Activated CD8-positive, alpha-beta T cell treated with anti-CD3 and anti-CD28 coated beads, Interleukin-2, amount 10 ng/mL, durations not matched to agents 7 days and 5 days (primary cell): Measurements from ENCODE around the gene MOGAT1. TPM values are rescaled to one million over a fixed set of nuclear protein-coding genes. Genes with fewer than 3 reads are reported as not detected.

Experiments used
- ATAC-seq: fragments of 150-1000 bp; cut with Tn5 transposase; one replicate; pipeline ENCODE4 v1.10.0; 2021; ENCODE audit warnings: moderate library complexity
- CTCF ChIA-PET: fragments of 350-600 bp; sonication (Branson Sonifier 250); formaldehyde crosslinking; loops from one replicate; lab custom pipeline; 2021; ENCODE audit warnings: antibody characterized with exemption; lab: Charles Lee
- POLR2A ChIA-PET: fragments of 350-600 bp; sonication (Branson Sonifier 250); formaldehyde crosslinking; loops from one replicate; lab custom pipeline; 2021; ENCODE audit warnings: antibody characterized with exemption; lab: Charles Lee
- DNase-seq: peaks from one replicate; pipeline ENCODE4 v3.0.0-alpha.2; 2020
- H3K27ac Mint-ChIP-seq: one replicate; pipeline ENCODE4 v1.8.0; 2021; ENCODE audit warnings: mild to moderate bottlenecking, mixed read lengths
- H3K27me3 Mint-ChIP-seq: one replicate; pipeline ENCODE4 v1.8.0; 2021; ENCODE audit warnings: low read depth, mixed read lengths
- H3K36me3 Mint-ChIP-seq: one replicate; pipeline ENCODE4 v1.8.0; 2021; ENCODE audit warnings: low read depth, mixed read lengths
- H3K4me1 Mint-ChIP-seq: one replicate; pipeline ENCODE4 v1.8.0; 2021; ENCODE audit warnings: low read depth, mixed read lengths
- H3K4me3 Mint-ChIP-seq: one replicate; pipeline ENCODE4 v1.8.0; 2021; ENCODE audit warnings: mild to moderate bottlenecking, mixed read lengths
- H3K9me3 Mint-ChIP-seq: one replicate; pipeline ENCODE4 v1.8.0; 2022; ENCODE audit warnings: mixed read lengths; ENCODE audit not compliant: insufficient read depth
- total RNA-seq, 2 experiments: library from RNA; stranded (reverse); gene quantifications; one replicate each; pipeline ENCODE4 v1.2.3, GENCODE V29; 2021

Gene MOGAT1
- total RNA-seq, 2 experiments from 2014 or later = not detected

- H3K36me3 Mint-ChIP-seq = no peaks in the 10 kb centered on the region
- ATAC-seq (no peak), DNase-seq (no peak)
- peak overlapping the region; percentile 52 for H3K27ac Mint-ChIP-seq
- H3K4me1 Mint-ChIP-seq = peaks cover 11% of the 10 kb centered on the region
- ChIA-PET CTCF (interaction anchor here (1.0 to 1.4 kb wide), 3 partner anchors 9 to 24 kb away, joined by 3 to 5 read pairs (median 4); no protein-coding TSS in a partner anchor), POLR2A (interaction anchor here (0.8 kb wide), 1 partner anchor 28 kb away, joined by 3 read pairs; no protein-coding TSS in a partner anchor)
- no peaks in the 10 kb centered on the region for H3K9me3 Mint-ChIP-seq
- no peak overlapping the region for H3K4me3 Mint-ChIP-seq
- peaks cover 20% of the 10 kb centered on the region for H3K27me3 Mint-ChIP-seq
Observed at GRCh38 chr2:222731201-222731621, 59.8 kb downstream of the MOGAT1 start.

DNA sequence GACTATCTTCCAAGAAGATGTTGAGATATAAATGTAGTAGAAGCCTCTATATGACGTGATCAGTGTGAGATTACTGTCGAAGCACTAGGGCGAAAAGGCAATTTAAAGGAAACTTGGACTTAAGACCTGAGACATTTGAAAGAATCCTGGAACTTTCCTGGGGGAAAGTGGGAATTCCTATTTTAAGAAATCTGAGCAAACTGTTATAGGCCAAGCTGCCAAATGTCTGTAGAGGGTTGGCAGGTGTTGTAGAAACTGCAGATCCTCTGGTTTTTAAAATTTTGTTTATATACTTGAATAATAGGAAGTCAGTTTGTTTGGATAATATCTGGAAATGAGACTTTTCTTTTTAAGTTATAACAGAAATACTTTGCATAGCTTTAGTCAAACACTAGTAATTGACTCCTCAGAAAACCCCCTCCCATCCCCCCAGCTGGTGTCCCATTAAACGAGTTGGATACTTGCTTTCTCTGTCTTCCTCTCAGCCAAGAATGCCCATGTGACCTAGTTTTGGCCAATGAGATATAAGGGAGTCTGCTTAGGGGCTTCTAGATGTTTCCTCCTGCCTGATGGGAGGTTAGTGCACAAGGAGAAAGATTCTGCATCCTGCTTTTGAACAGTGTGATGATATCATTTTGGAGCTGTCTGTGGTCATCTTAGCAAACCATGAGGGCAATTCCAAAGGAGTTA lies 61.2 kb downstream of the MOGAT1 start:
- Mint-ChIP-seq H3K4me1 (peaks cover 11% of the 10 kb centered on the region), H3K4me3 (no peak overlapping the region), H3K9me3 (no peaks in the 10 kb centered on the region), H3K36me3 (no peaks in the 10 kb centered on the region), H3K27me3 (peaks cover 29% of the 10 kb centered on the region), H3K27ac (no peak overlapping the region)
- no peak for ATAC-seq
- ChIA-PET CTCF (interaction anchor here (1.1 kb wide), 1 partner anchor 13 kb away, joined by 3 read pairs; no protein-coding TSS in a partner anchor), POLR2A (no interaction called here)
- no peak for DNase-seq

- ATAC-seq (no peak), DNase-seq (no peak)
- no peak overlapping the region for H3K4me3 Mint-ChIP-seq
- H3K27ac Mint-ChIP-seq = no peak overlapping the region
- peaks cover 11% of the 10 kb centered on the region for H3K4me1 Mint-ChIP-seq
- ChIA-PET CTCF (interaction anchor here (1.1 to 1.5 kb wide), 2 partner anchors 12 to 26 kb away, joined by 3 to 4 read pairs; no protein-coding TSS in a partner anchor), POLR2A (no interaction called here)
- H3K27me3 Mint-ChIP-seq = peaks cover 33% of the 10 kb centered on the region
- H3K36me3 Mint-ChIP-seq = no peaks in the 10 kb centered on the region
- H3K9me3 Mint-ChIP-seq = peaks cover 4% of the 10 kb centered on the region
Observed at GRCh38 chr2:222733470-222733845, 62.0 kb downstream of the MOGAT1 start.

DNA sequence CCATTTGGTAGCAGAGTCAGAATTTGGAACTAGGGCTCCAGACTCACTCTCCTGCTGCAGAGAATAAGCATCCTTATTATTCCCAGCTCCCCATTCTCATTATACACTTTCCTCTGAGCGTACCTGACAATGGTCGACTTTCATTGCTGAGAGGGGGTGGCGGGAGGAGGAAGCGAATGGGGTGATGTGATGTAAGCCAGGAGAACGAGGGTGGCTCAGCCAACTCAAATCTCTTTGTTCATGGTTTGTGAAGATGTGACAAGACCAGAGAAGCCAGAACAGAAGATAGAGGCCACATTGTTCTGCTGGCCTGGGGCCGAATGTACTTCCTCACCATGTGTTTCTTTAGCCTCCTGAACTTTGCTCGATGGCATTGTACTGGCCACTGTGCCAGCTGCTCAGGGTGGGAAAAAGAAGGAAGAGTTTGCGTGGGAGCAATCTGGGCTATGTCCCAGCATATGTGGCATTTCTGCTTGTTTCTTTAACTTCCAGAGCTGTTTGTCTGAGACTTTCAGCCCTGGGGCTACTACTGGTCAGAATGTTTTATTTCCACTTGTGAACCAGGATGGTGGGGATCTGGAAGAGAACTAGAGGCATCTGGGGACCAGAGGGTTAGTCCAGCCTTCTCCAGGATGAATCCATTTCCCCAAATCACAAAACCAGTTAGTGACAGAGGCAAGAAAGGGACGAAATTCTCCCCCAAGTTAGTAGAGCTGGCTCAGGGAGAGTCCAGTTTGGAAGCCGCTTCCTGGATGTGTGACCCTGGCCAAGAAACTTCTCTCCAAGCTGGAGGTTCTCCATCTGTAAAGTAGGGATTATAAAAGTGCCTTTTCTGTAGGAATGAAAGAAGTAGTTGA lies 62.6 kb downstream of the MOGAT1 start:
- ATAC-seq (no peak), DNase-seq (no peak)
- peaks cover 33% of the 10 kb centered on the region for H3K27me3 Mint-ChIP-seq
- CTCF ChIA-PET = interaction anchor here (0.7 to 1.5 kb wide), 2 partner anchors 9 to 27 kb away, joined by 4 read pairs; no protein-coding TSS in a partner anchor
- no peaks in the 10 kb centered on the region for H3K36me3 Mint-ChIP-seq
- H3K4me3 Mint-ChIP-seq = no peak overlapping the region
- POLR2A ChIA-PET = no interaction called here
- peaks cover 18% of the 10 kb centered on the region for H3K4me1 Mint-ChIP-seq
- no peak overlapping the region for H3K27ac Mint-ChIP-seq
- H3K9me3 Mint-ChIP-seq = peaks cover 6% of the 10 kb centered on the region

- ChIA-PET CTCF (interaction anchor here (0.7 to 1.5 kb wide), 3 partner anchors 9 to 27 kb away, joined by 3 to 4 read pairs (median 4); no protein-coding TSS in a partner anchor), POLR2A (no interaction called here)
- H3K36me3 Mint-ChIP-seq = no peaks in the 10 kb centered on the region
- H3K9me3 Mint-ChIP-seq = peaks cover 6% of the 10 kb centered on the region
- no peak overlapping the region for H3K27ac Mint-ChIP-seq
- H3K4me1 Mint-ChIP-seq = peaks cover 21% of the 10 kb centered on the region
- peaks cover 33% of the 10 kb centered on the region for H3K27me3 Mint-ChIP-seq
- DNase-seq (no peak), ATAC-seq (no peak)
- no peak overlapping the region for H3K4me3 Mint-ChIP-seq
Observed at GRCh38 chr2:222734703-222735014, 63.2 kb downstream of the MOGAT1 start.

DNA sequence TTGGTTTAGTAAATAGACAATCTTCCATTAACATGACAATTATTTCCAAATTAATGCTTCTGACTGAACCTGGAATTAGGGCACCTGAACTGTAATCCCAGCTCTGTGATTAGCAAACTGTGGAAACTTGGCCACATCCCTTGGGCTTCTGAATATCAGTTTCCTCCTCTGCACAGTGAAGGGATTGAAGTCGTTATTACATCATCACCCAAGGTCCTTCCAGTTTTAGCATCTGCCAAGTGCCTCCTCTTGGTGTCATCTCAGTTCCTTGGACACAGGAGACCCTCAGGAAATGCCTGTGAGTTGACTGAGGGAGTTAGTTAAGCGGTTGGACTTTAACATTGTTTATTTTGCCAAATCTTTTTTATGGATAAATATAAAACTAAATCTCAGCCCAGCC lies 64.8 kb downstream of the MOGAT1 start:
- Mint-ChIP-seq H3K4me3 (no peak overlapping the region), H3K27ac (no peak overlapping the region), H3K4me1 (peaks cover 10% of the 10 kb centered on the region), H3K36me3 (no peaks in the 10 kb centered on the region), H3K9me3 (peaks cover 6% of the 10 kb centered on the region), H3K27me3 (peaks cover 30% of the 10 kb centered on the region)
- no peak for DNase-seq
- CTCF ChIA-PET = no interaction called here
- POLR2A ChIA-PET = no interaction called here
- ATAC-seq = no peak

GRCh38 chr2:222736924-222737323 lies 65.5 kb downstream of the MOGAT1 start:
- Mint-ChIP-seq H3K27me3 (peaks cover 30% of the 10 kb centered on the region), H3K4me3 (no peak overlapping the region), H3K9me3 (peaks cover 6% of the 10 kb centered on the region), H3K36me3 (no peaks in the 10 kb centered on the region), H3K27ac (no peak overlapping the region), H3K4me1 (peaks cover 10% of the 10 kb centered on the region)
- DNase-seq (no peak), ATAC-seq (no peak)
- CTCF ChIA-PET = no interaction called here
- POLR2A ChIA-PET = no interaction called here

- H3K36me3 Mint-ChIP-seq = no peaks in the 10 kb centered on the region
- DNase-seq = no peak
- no peak for ATAC-seq
- CTCF ChIA-PET = no interaction called here
- H3K4me3 Mint-ChIP-seq = no peak overlapping the region
- H3K4me1 Mint-ChIP-seq = peaks cover 12% of the 10 kb centered on the region
- no peak overlapping the region for H3K27ac Mint-ChIP-seq
- POLR2A ChIA-PET = no interaction called here
- H3K9me3 Mint-ChIP-seq = peaks cover 6% of the 10 kb centered on the region
- H3K27me3 Mint-ChIP-seq = peaks cover 22% of the 10 kb centered on the region
Observed at GRCh38 chr2:222738312-222738711, 66.9 kb downstream of the MOGAT1 start.

GRCh38 chr2:222738809-222739208 lies 67.4 kb downstream of the MOGAT1 start:
- Mint-ChIP-seq H3K27ac (no peak overlapping the region), H3K4me1 (peaks cover 17% of the 10 kb centered on the region), H3K27me3 (peaks cover 20% of the 10 kb centered on the region), H3K36me3 (no peaks in the 10 kb centered on the region), H3K9me3 (peaks cover 6% of the 10 kb centered on the region), H3K4me3 (no peak overlapping the region)
- no peak for ATAC-seq
- CTCF ChIA-PET = no interaction called here
- POLR2A ChIA-PET = no interaction called here
- DNase-seq = peak; percentile 29

GRCh38 chr2:222739939-222740338 lies 68.5 kb downstream of the MOGAT1 start:
- CTCF ChIA-PET = no interaction called here
- H3K4me1 Mint-ChIP-seq = peaks cover 19% of the 10 kb centered on the region
- H3K9me3 Mint-ChIP-seq = peaks cover 6% of the 10 kb centered on the region
- DNase-seq (no peak), ATAC-seq (no peak)
- no peaks in the 10 kb centered on the region for H3K36me3 Mint-ChIP-seq
- H3K27ac Mint-ChIP-seq = no peak overlapping the region
- no peak overlapping the region for H3K4me3 Mint-ChIP-seq
- POLR2A ChIA-PET = no interaction called here
- peaks cover 20% of the 10 kb centered on the region for H3K27me3 Mint-ChIP-seq

DNA sequence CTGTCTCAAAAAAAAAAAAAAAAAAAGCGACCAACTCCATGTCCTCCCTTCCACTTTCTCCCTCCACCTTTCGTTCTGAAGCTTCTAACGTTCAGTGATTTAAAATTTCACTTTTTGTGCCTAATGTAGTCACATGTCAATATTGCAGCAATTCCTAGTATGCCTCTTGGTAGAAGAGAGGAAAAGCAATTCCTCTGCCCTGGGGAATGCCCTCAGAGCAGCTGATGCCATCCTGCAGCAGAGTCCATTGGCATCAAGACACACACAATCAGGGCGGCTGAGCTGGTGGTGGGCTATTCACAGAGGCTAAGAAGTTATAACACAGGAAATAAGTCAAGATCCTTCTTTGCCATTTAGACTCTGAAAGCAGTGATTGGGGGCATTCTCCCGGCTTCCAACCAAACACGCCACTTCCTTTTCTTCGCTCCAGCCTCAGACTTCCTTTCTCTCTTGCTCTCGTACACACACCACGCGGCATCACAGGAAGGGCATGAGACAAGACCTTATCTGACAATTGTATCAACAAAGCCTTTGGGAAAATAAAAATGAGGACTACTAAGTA lies 71.9 kb downstream of the MOGAT1 start:
- peak; percentile 25 for DNase-seq
- peaks cover 37% of the 10 kb centered on the region for H3K4me1 Mint-ChIP-seq
- POLR2A ChIA-PET = no interaction called here
- no peak overlapping the region for H3K4me3 Mint-ChIP-seq
- CTCF ChIA-PET = interaction anchor here (1.0 kb wide), 1 partner anchor 9 kb away, joined by 4 read pairs; no protein-coding TSS in a partner anchor
- peaks cover 3% of the 10 kb centered on the region for H3K27me3 Mint-ChIP-seq
- H3K36me3 Mint-ChIP-seq = no peaks in the 10 kb centered on the region
- peak; percentile 30 for ATAC-seq
- no peak overlapping the region for H3K27ac Mint-ChIP-seq
- peaks cover 3% of the 10 kb centered on the region for H3K9me3 Mint-ChIP-seq
